BJ (cell line): ENCODE data around the gene CEP112. TPM values are rescaled to one million over a fixed set of nuclear protein-coding genes. Genes with fewer than 3 reads are reported as not detected.

ENCODE experiments used
- CTCF ChIA-PET: fragments of 350-600 bp; formaldehyde crosslinking; extraction: SDS; loops from one replicate; lab custom pipeline; 2021; ENCODE audit warnings: antibody characterized with exemption, inconsistent platforms; lab: Yijun Ruan, JAX
- POLR2A ChIA-PET: fragments of 300-600 bp; sonication (Branson Sonifier 250); formaldehyde crosslinking; extraction: SDS; loops from one replicate; lab custom pipeline; 2021; ENCODE audit warnings: antibody characterized with exemption; lab: Charles Lee
- DNase-seq: peaks from one replicate; pipeline ENCODE4 v3.0.0-alpha.2; 2011; ENCODE audit warnings: low read depth
- H3K27me3 ChIP-seq: 2 replicates; pipeline ENCODE4 v1.6.0; 2011; ENCODE audit warnings: low read length; ENCODE audit not compliant: control insufficient read depth, insufficient read depth
- H3K36me3 ChIP-seq: 2 replicates; pipeline ENCODE4 v1.5.1; 2011; ENCODE audit warnings: low read length; ENCODE audit not compliant: control insufficient read depth, insufficient read depth
- H3K4me3 ChIP-seq: 2 replicates; pipeline ENCODE4 v1.5.1; 2011; ENCODE audit warnings: low read depth, mild to moderate bottlenecking, control low read depth, low read length
- polyA plus RNA-seq: library from polyadenylated mRNA; depleted of rRNA; stranded (reverse); fragments of >200 nt; gene quantifications from 2 replicates; pipeline ENCODE4 v1.2.3, GENCODE V29; 2011
- TF ChIP-seq, protein P1 (sequence below): IDR thresholded peaks from 2 replicates; pipeline ENCODE4 v1.5.1; 2011; ENCODE audit warnings: low read depth, mild to moderate bottlenecking, control low read depth, inconsistent platforms, low read length, moderate library complexity; ENCODE audit not compliant: insufficient read depth

Gene CEP112
- polyA plus RNA-seq, 1 experiment, result 3.3 TPM

GRCh38 chr17:65985571-65985970 lies 206.4 kb downstream of the CEP112 start:
- CTCF ChIA-PET, result interaction anchor here (1.1 to 2.5 kb wide), 3 partner anchors 691 to 754 kb away, joined by 3 to 9 read pairs (median 9); no protein-coding TSS in a partner anchor
- TF ChIP-seq, protein P1, sequence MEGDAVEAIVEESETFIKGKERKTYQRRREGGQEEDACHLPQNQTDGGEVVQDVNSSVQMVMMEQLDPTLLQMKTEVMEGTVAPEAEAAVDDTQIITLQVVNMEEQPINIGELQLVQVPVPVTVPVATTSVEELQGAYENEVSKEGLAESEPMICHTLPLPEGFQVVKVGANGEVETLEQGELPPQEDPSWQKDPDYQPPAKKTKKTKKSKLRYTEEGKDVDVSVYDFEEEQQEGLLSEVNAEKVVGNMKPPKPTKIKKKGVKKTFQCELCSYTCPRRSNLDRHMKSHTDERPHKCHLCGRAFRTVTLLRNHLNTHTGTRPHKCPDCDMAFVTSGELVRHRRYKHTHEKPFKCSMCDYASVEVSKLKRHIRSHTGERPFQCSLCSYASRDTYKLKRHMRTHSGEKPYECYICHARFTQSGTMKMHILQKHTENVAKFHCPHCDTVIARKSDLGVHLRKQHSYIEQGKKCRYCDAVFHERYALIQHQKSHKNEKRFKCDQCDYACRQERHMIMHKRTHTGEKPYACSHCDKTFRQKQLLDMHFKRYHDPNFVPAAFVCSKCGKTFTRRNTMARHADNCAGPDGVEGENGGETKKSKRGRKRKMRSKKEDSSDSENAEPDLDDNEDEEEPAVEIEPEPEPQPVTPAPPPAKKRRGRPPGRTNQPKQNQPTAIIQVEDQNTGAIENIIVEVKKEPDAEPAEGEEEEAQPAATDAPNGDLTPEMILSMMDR, result no peak
- DNase-seq, result no peak
- POLR2A ChIA-PET, result no interaction called here
- Histone ChIP-seq H3K27me3 (no peaks in the 10 kb centered on the region), H3K36me3 (no peaks in the 10 kb centered on the region), H3K4me3 (no peak overlapping the region)

- no peak overlapping the region for H3K4me3 ChIP-seq
- DNase-seq, result no peak
- ChIA-PET CTCF (no interaction called here), POLR2A (no interaction called here)
- TF ChIP-seq, protein P1, result no peak
- no peaks in the 10 kb centered on the region for H3K36me3 ChIP-seq
- H3K27me3 ChIP-seq, result no peaks in the 10 kb centered on the region
Observed at GRCh38 chr17:65984299-65984698, 207.6 kb downstream of the CEP112 start.

DNA sequence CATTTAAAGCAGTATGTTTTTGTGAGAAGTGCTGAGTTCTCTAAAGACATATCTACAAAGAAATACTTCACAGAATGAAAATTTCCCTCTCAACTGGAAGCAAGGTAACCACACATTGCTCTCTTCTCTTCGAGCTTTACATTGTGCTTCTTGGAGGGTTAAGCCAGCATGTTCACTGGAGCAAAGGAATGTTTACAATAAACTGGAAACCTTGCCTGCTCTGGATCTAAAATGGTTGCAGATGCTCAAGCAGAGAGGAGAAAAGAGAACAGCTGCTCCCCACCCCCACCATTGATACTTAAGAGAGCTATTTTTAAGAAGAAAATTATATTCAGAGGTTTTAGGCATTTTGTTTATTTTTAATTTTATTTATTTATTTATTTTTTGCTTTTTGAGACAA lies 213.1 kb downstream of the CEP112 start:
- DNase-seq, result no peak
- Histone ChIP-seq H3K4me3 (no peak overlapping the region), H3K27me3 (no peaks in the 10 kb centered on the region), H3K36me3 (no peaks in the 10 kb centered on the region)
- ChIA-PET CTCF (interaction anchor here (1.5 kb wide), 1 partner anchor 9 kb away, joined by 5 read pairs; no protein-coding TSS in a partner anchor), POLR2A (no interaction called here)
- TF ChIP-seq, protein P1, result no peak

DNA sequence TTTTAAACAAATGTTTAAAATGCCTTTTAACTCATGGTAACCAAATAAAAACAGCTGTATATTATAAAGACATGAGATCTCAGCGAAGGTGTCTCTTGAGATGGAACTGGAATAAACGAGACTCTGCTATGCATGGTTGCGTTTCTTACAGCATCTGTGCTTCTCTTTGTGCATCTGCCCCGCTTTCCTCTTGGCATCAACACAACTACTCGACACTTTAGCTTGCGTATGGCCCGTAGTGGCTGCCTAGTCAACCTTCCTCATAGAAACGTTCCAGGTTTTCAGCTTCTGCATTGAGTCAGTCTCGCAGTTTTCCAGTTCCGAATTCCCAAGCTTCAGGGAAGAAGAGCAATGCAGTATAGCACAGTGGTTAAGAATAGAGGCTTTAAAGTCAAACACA lies 214.9 kb downstream of the CEP112 start:
- no peak overlapping the region for H3K4me3 ChIP-seq
- TF ChIP-seq, protein P1, result no peak
- POLR2A ChIA-PET, result no interaction called here
- no peaks in the 10 kb centered on the region for H3K27me3 ChIP-seq
- CTCF ChIA-PET, result interaction anchor here (1.0 kb wide), 1 partner anchor 10 kb away, joined by 3 read pairs; no protein-coding TSS in a partner anchor
- DNase-seq, result no peak
- no peaks in the 10 kb centered on the region for H3K36me3 ChIP-seq

GRCh38 chr17:65975878-65976277 lies 216.1 kb downstream of the CEP112 start:
- Histone ChIP-seq H3K4me3 (no peak overlapping the region), H3K27me3 (no peaks in the 10 kb centered on the region), H3K36me3 (no peaks in the 10 kb centered on the region)
- POLR2A ChIA-PET, result no interaction called here
- CTCF ChIA-PET, result no interaction called here
- DNase-seq, result no peak
- TF ChIP-seq, protein P1, result no peak
